ENCODE measurements around the gene CHIT1. TPM values are rescaled to one million over a fixed set of nuclear protein-coding genes. Genes with fewer than 3 reads are reported as not detected.

Gene CHIT1
- total and polyA plus RNA-seq, 9 of the 15 experiments (the other 6 are each of a cell fraction or from before 2014, with no cell fraction given) = not detected

DNA sequence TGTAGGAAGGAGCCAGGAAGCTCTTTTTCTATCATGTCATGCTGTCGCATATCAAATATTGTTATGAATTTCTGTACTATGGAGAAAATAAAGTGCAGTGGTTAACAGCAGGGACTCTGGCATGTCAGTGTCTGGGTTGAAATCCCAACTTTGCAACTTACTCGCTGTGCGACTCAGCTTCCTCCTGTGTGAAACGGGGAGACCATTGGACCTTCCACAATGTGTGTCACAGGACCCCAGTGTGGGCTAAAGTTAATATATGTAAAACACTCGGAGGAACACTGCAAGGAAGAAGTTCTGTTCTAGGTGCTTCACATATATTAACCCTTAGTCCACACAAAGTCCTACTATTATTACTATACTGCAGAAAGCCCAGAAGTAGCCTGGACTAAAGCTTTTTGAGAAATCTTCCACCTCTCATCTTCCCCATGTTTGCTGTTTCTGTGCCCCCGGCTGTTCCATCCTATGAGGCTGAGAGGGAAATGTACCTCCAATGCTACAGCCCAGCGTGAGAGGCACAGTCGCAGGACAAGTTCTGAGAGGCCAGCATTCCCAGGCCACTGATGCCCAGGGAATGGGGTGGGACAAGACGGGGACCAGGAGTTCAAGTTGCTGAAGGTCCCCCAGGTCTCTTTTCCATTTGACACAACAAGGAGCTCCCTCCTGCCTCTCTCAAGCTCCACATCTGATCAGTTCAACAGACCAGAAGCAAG is 1.9 kb downstream of the CHIT1 start (continued):
- TF ChIP-seq, protein P1, sequence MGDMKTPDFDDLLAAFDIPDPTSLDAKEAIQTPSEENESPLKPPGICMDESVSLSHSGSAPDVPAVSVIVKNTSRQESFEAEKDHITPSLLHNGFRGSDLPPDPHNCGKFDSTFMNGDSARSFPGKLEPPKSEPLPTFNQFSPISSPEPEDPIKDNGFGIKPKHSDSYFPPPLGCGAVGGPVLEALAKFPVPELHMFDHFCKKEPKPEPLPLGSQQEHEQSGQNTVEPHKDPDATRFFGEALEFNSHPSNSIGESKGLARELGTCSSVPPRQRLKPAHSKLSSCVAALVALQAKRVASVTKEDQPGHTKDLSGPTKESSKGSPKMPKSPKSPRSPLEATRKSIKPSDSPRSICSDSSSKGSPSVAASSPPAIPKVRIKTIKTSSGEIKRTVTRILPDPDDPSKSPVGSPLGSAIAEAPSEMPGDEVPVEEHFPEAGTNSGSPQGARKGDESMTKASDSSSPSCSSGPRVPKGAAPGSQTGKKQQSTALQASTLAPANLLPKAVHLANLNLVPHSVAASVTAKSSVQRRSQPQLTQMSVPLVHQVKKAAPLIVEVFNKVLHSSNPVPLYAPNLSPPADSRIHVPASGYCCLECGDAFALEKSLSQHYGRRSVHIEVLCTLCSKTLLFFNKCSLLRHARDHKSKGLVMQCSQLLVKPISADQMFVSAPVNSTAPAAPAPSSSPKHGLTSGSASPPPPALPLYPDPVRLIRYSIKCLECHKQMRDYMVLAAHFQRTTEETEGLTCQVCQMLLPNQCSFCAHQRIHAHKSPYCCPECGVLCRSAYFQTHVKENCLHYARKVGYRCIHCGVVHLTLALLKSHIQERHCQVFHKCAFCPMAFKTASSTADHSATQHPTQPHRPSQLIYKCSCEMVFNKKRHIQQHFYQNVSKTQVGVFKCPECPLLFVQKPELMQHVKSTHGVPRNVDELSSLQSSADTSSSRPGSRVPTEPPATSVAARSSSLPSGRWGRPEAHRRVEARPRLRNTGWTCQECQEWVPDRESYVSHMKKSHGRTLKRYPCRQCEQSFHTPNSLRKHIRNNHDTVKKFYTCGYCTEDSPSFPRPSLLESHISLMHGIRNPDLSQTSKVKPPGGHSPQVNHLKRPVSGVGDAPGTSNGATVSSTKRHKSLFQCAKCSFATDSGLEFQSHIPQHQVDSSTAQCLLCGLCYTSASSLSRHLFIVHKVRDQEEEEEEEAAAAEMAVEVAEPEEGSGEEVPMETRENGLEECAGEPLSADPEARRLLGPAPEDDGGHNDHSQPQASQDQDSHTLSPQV (IDR thresholded peaks at IDR 0.05) = no peak
- TF ChIP-seq ZKSCAN3 (CRISPR knock-in tag; IDR thresholded peaks at IDR 0.05) = no peak

DNA sequence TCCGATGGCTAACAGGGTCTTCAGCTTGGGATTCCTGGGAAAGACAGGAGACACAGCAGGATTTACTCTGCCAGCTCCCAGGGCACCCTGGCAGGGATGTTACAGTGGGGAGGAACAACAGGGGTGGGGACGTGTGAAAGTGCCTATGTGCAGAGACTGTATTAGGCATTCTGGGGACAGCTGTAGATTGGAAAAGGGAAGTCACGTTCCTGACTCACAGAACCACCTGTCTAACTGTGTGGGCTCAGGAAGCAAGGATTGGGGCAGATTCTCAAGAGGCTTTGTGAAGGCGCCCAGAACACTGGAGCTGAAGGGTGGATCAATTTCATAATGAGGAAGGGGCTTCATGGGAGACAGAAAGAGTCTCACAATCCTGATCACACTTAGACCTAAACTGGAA is 4.4 kb downstream of the CHIT1 start:
- Histone ChIP-seq H2AFZ (ENCODE audit: low read depth, low read length) (no peak overlapping the region), H3K27me3 (ENCODE audit: control insufficient read depth in 2 of 2, insufficient read depth in 2 of 2, low read length in 2 of 2) (peaks cover 21 to 60% of the 10 kb centered on the region in 2 experiments; a peak in 4 of 5 replicates)
- no TSS peak for BruUV-seq (replicated peaks)

More for the DNA sequence above, 4.4 kb downstream of the CHIT1 start:
- 1% methylated on average over 4 of the region's 4 CpGs for WGBS (ENCODE audit: insufficient coverage, low coverage, missing lambda C conversion rate)
- intact Hi-C loops (cut with micrococcal nuclease) = no loop called here
- DNase-seq (ENCODE audit: extremely low read depth in 1 of 4, low spot score in 3 of 4) (no peak), ATAC-seq (no peak), FAIRE-seq (no peak)
- CTCF ChIA-PET (ENCODE audit: low intra/inter-chr PET ratio) = no interaction called here
- H4K20me1 ChIP-seq (replicated peaks; ENCODE audit: control insufficient read depth, insufficient read depth, low read length) = no peaks in the 10 kb centered on the region; the same call in 1 of the 2 replicates
- POLR2A ChIA-PET = interaction anchor here (0.6 kb wide), 2 partner anchors 8 to 105 kb away, joined by 3 read pairs; no protein-coding TSS in a partner anchor
- H3K4me1 ChIP-seq (replicated peaks in 1 of 2; ENCODE audit: control insufficient read depth in 2 of 2, insufficient read depth in 2 of 2, low read length in 2 of 2) = no peaks in the 10 kb centered on the region
- no peaks in the 10 kb centered on the region for H3K36me3 ChIP-seq (ENCODE audit: control insufficient read depth, insufficient read depth, low read length)
- in situ Hi-C loops (cut with MboI) = no loop called here
- H3K4me3 ChIP-seq = no peak overlapping the region
- H3K27ac ChIP-seq (ENCODE audit: extremely low read depth, low read depth, low read length) = no peak overlapping the region
- TF ChIP-seq BRCA1 (IDR thresholded peaks at IDR 0.05) = no peak
- TF ChIP-seq BRCA1 (CRISPR knock-in tag; IDR thresholded peaks at IDR 0.05) = no peak
- TF ChIP-seq TAL1 (IDR thresholded peaks at IDR 0.05) = no peak
- no peak for TF ChIP-seq ZNF717 (CRISPR knock-in tag; IDR thresholded peaks at IDR 0.05)
- no peak for TF ChIP-seq TCF7 (IDR thresholded peaks at IDR 0.05; ENCODE audit: borderline replicate concordance)
- TF ChIP-seq, protein P2, sequence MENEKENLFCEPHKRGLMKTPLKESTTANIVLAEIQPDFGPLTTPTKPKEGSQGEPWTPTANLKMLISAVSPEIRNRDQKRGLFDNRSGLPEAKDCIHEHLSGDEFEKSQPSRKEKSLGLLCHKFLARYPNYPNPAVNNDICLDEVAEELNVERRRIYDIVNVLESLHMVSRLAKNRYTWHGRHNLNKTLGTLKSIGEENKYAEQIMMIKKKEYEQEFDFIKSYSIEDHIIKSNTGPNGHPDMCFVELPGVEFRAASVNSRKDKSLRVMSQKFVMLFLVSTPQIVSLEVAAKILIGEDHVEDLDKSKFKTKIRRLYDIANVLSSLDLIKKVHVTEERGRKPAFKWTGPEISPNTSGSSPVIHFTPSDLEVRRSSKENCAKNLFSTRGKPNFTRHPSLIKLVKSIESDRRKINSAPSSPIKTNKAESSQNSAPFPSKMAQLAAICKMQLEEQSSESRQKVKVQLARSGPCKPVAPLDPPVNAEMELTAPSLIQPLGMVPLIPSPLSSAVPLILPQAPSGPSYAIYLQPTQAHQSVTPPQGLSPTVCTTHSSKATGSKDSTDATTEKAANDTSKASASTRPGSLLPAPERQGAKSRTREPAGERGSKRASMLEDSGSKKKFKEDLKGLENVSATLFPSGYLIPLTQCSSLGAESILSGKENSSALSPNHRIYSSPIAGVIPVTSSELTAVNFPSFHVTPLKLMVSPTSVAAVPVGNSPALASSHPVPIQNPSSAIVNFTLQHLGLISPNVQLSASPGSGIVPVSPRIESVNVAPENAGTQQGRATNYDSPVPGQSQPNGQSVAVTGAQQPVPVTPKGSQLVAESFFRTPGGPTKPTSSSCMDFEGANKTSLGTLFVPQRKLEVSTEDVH (IDR thresholded peaks at IDR 0.05; ENCODE audit: low read depth, partially characterized antibody) = no peak
- TF ChIP-seq ZBTB8A (IDR thresholded peaks at IDR 0.05; ENCODE audit: partially characterized antibody) = no peak
- TF ChIP-seq, protein P3, sequence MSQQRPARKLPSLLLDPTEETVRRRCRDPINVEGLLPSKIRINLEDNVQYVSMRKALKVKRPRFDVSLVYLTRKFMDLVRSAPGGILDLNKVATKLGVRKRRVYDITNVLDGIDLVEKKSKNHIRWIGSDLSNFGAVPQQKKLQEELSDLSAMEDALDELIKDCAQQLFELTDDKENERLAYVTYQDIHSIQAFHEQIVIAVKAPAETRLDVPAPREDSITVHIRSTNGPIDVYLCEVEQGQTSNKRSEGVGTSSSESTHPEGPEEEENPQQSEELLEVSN (IDR thresholded peaks at IDR 0.05; ENCODE audit: borderline replicate concordance in 1 of 2, extremely low read depth in 1 of 2, insufficient read depth in 1 of 2, insufficient read length in 1 of 2, low read depth in 1 of 2, low read length in 1 of 2, poor library complexity in 1 of 2, severe bottlenecking in 1 of 2) = no peak
- TF ChIP-seq LCOR (CRISPR knock-in tag; IDR thresholded peaks at IDR 0.05) = no peak
- TF ChIP-seq HIVEP1 (CRISPR knock-in tag; IDR thresholded peaks at IDR 0.05) = no peak
- TF ChIP-seq KDM4B (IDR thresholded peaks at IDR 0.05; ENCODE audit: borderline replicate concordance in 2 of 2, low read depth in 1 of 2) = no peak
- no peak overlapping the region for H3K4me2 ChIP-seq (ENCODE audit: insufficient read depth, low read length)
- no peaks in the 10 kb centered on the region for H3K79me2 ChIP-seq (ENCODE audit: control insufficient read depth, insufficient read depth, low read length)
- H3K9me1 ChIP-seq (ENCODE audit: control insufficient read depth, insufficient read depth, low read length) = no peaks in the 10 kb centered on the region
- H3K9ac ChIP-seq (ENCODE audit: insufficient read depth in 1 of 2, low read depth in 2 of 2, low read length in 2 of 2) = no peak overlapping the region
- no peaks in the 10 kb centered on the region for H3K9me3 ChIP-seq (replicated peaks; ENCODE audit: control insufficient read depth, insufficient read depth, low read depth, low read length)
